Tibial nerve (tissue), 4 donors: ENCODE results near the gene UACA.

ENCODE experiments used
- CTCF ChIP-seq, 5 experiments: fragments of 200-600 bp in 3 of 5; fragments of 450-650 bp in 2 of 5; sonication (generic) in 3 of 5; IDR thresholded peaks; one replicate each; pipeline ENCODE4 v1.5.1; 2016 to 2019; ENCODE audit warnings: antibody characterized with exemption in 5 of 5, mild to moderate bottlenecking in 3 of 5, moderate library complexity in 2 of 5
- EP300 ChIP-seq, 2 donors: sonication (generic); formaldehyde crosslinking; IDR thresholded peaks; one replicate each; pipeline ENCODE4 v1.6.1; 2017; ENCODE audit warnings: antibody characterized with exemption in 2 of 2, mild to moderate bottlenecking in 1 of 2
- POLR2A ChIP-seq, 2 donors: fragments of 450-650 bp; IDR thresholded peaks; one replicate each; pipeline ENCODE4 v1.6.1; 2017; ENCODE audit warnings: antibody characterized with exemption in 2 of 2, mild to moderate bottlenecking in 2 of 2, moderate library complexity in 2 of 2

- TF ChIP-seq CTCF (IDR thresholded peaks at IDR 0.05) (no peak), POLR2A (IDR thresholded peaks at IDR 0.05) (no peak), EP300 (IDR thresholded peaks at IDR 0.05) (no peak)
Observed at GRCh38 chr15:70783610-70784022, 20.3 kb upstream of the UACA start.
